ENCODE results near the gene LAMA2.

GRCh38 chr6:129504456-129504855, 621.5 kb downstream of the LAMA2 start:
- no peak for TF ChIP-seq CTCF (IDR thresholded peaks at IDR 0.05; ENCODE audit: control extremely low read depth in 1 of 3, insufficient read depth in 1 of 3, low read depth in 1 of 3, low read length in 3 of 3)
- no peak for TF ChIP-seq RAD21 (IDR thresholded peaks at IDR 0.05 in 1 of 2, conservative IDR thresholded peaks at IDR 0.05 in 1 of 2; ENCODE audit: low read depth in 2 of 2, low read length in 2 of 2)
- no peak for TF ChIP-seq EZH2 (IDR thresholded peaks at IDR 0.05; ENCODE audit: low read depth, low read length, severe bottlenecking)
- no peak for TF ChIP-seq CHD2 (IDR thresholded peaks at IDR 0.05; ENCODE audit: low read length)
- no peak for TF ChIP-seq ASH2L (IDR thresholded peaks at IDR 0.05; ENCODE audit: low read length)
- TF ChIP-seq POLR2AphosphoS5 (IDR thresholded peaks at IDR 0.05; ENCODE audit: low read depth, low read length): no peak
- no peak for TF ChIP-seq POLR2A (IDR thresholded peaks at IDR 0.05; ENCODE audit: control extremely low read depth in 1 of 2, low read depth in 2 of 2, low read length in 2 of 2)
- no peak for TF ChIP-seq MAX (IDR thresholded peaks at IDR 0.05)
- TF ChIP-seq SP2 (IDR thresholded peaks at IDR 0.05; ENCODE audit: low read length): no peak
